K562 (cell line): ENCODE results near the gene ADAP1. TPM values are rescaled to one million over a fixed set of nuclear protein-coding genes. Genes with fewer than 3 reads are reported as not detected.
A peak's percentile ranks its signal among the peaks of the same experiment; 100 is the strongest.

Experiments used
- ATAC-seq: fragments of 200-7000 bp; cut with Tn5 transposase; 3 replicates; pipeline ENCODE4 v1.9.1; 2020; ENCODE audit warnings: moderate library complexity
- BruUV-seq: library from RNA; stranded (reverse); fragments of 400-500 nt; replicated peaks from 2 replicates; lab custom pipeline; 2021; lab: Mats Ljungman, UMichigan
- CTCF ChIA-PET: fragments of 300-600 bp; formaldehyde crosslinking; extraction: SDS; loops from one replicate; lab custom pipeline; 2021; ENCODE audit warnings: low intra/inter-chr PET ratio; lab: Yijun Ruan, JAX
- POLR2A ChIA-PET: fragments of 300-600, 350-650 bp; sonication (Branson Sonifier 250); formaldehyde crosslinking; extraction: SDS; loops from one replicate; lab custom pipeline; 2021; ENCODE audit warnings: antibody characterized with exemption, inconsistent platforms; lab: Yijun Ruan, JAX
- DNase-seq, 4 experiments: peaks; one replicate each; pipeline versions ENCODE4 v3.0.0 to v3.0.0-alpha.2; 2011 to 2018; ENCODE audit warnings: low spot score in 3 of 4, mixed read lengths in 3 of 4; ENCODE audit errors: extremely low read depth in 1 of 4
- FAIRE-seq: peaks from 2 replicates; lab custom pipeline; 2011; peaks lifted over from hg19 to GRCh38; lab: Jason Lieb, UNC
- H2AFZ ChIP-seq: 2 replicates; pipeline ENCODE4 v1.6.0; 2011; ENCODE audit warnings: low read depth, low read length, control low read depth, inconsistent platforms
- H3K27ac ChIP-seq: fragments of 200-600 bp; 3 replicates; pipeline ENCODE4 v1.8.0; 2011; ENCODE audit warnings: low read depth, mild to moderate bottlenecking, control low read depth, inconsistent platforms, low read length, moderate library complexity, mixed read lengths; ENCODE audit errors: extremely low read depth
- H3K27me3 ChIP-seq, 2 experiments: fragments of 300-600 bp in 1 of 2; 2 replicates in 1 of 2; 3 replicates in 1 of 2; pipeline versions ENCODE4 v1.6.0 to v1.8.0; 2011; ENCODE audit warnings: inconsistent platforms in 2 of 2, low read length in 2 of 2, mild to moderate bottlenecking in 1 of 2, mixed read lengths in 1 of 2, moderate library complexity in 1 of 2; ENCODE audit not compliant: control insufficient read depth in 2 of 2, insufficient read depth in 2 of 2
- H3K36me3 ChIP-seq: fragments of 300-600 bp; 3 replicates; pipeline ENCODE4 v1.8.0; 2011; ENCODE audit warnings: mild to moderate bottlenecking, low read length, inconsistent platforms; ENCODE audit not compliant: control insufficient read depth, insufficient read depth
- H3K4me1 ChIP-seq, 2 experiments: fragments of 200-600 bp in 1 of 2; replicated peaks in 1 of 2; 2 replicates in 1 of 2; 3 replicates in 1 of 2; pipeline versions ENCODE4 v1.5.1 to v1.8.0; 2011; ENCODE audit warnings: inconsistent platforms in 2 of 2, low read length in 2 of 2, mild to moderate bottlenecking in 1 of 2, mixed read lengths in 1 of 2, moderate library complexity in 1 of 2; ENCODE audit not compliant: control insufficient read depth in 2 of 2, insufficient read depth in 2 of 2
- H3K4me2 ChIP-seq: 2 replicates; pipeline ENCODE4 v1.6.1; 2011; ENCODE audit warnings: low read length, control low read depth, inconsistent platforms, mixed read lengths; ENCODE audit not compliant: insufficient read depth
- H3K4me3 ChIP-seq: fragments of 200-600 bp; sonication (generic), shearing (Covaris generic); 2 replicates; pipeline ENCODE4 v1.5.1; 2016; ENCODE audit warnings: control low read depth, inconsistent platforms
- H3K79me2 ChIP-seq: fragments of 200-600 bp; 3 replicates; pipeline ENCODE4 v1.8.0; 2011; ENCODE audit warnings: low read length, inconsistent platforms; ENCODE audit not compliant: control insufficient read depth, insufficient read depth
- H3K9ac ChIP-seq, 2 experiments: 2 replicates each; pipeline versions ENCODE4 v1.6.0 to v1.6.1; 2011; ENCODE audit warnings: low read depth in 2 of 2, low read length in 2 of 2, control low read depth in 1 of 2, inconsistent platforms in 1 of 2, mild to moderate bottlenecking in 1 of 2, mixed read lengths in 1 of 2; ENCODE audit not compliant: insufficient read depth in 1 of 2
- H3K9me1 ChIP-seq: one replicate; pipeline ENCODE4 v1.6.0; 2011; ENCODE audit warnings: inconsistent platforms, mild to moderate bottlenecking, low read length, moderate library complexity; ENCODE audit not compliant: control insufficient read depth, insufficient read depth
- H3K9me3 ChIP-seq: replicated peaks from 2 replicates; pipeline ENCODE4 v1.5.1; 2011; ENCODE audit warnings: low read depth, low read length, inconsistent platforms; ENCODE audit not compliant: control insufficient read depth, insufficient read depth
- H4K20me1 ChIP-seq: replicated peaks from 2 replicates; pipeline ENCODE4 v1.6.1; 2011; ENCODE audit warnings: low read length, inconsistent platforms, mixed read lengths; ENCODE audit not compliant: control insufficient read depth, insufficient read depth
- CTCFL ChIP-seq: IDR thresholded peaks from 2 replicates; pipeline ENCODE4 v1.6.1; 2011; ENCODE audit warnings: borderline replicate concordance, low read depth, mild to moderate bottlenecking, moderate library complexity, low read length; ENCODE audit not compliant: insufficient read depth, poor library complexity, severe bottlenecking
- E2F6 ChIP-seq, 2 experiments: IDR thresholded peaks; 2 replicates each; pipeline ENCODE4 v1.6.1; 2011; ENCODE audit warnings: borderline replicate concordance in 1 of 2, control low read depth in 1 of 2, low read depth in 1 of 2, low read length in 1 of 2, mild to moderate bottlenecking in 1 of 2, mixed read lengths in 1 of 2, moderate library complexity in 1 of 2; ENCODE audit not compliant: insufficient read depth in 1 of 2, insufficient read length in 1 of 2, poor library complexity in 1 of 2, severe bottlenecking in 1 of 2; ENCODE audit errors: extremely low read depth in 1 of 2
- FIP1L1 ChIP-seq: fragments of 200-400 bp; formaldehyde crosslinking; IDR thresholded peaks from 2 replicates; pipeline ENCODE4 v1.6.1; 2018; ENCODE audit warnings: mild to moderate bottlenecking, low read depth, low read length; ENCODE audit not compliant: poor library complexity, severe bottlenecking
- FOXK1 ChIP-seq: sonication (generic); formaldehyde crosslinking; IDR thresholded peaks from 2 replicates; pipeline ENCODE4 v1.8.0; 2022; ENCODE audit warnings: missing genetic modification reagents, mild to moderate bottlenecking, borderline replicate concordance
- FOXO4 ChIP-seq: fragments of 450-650 bp; formaldehyde crosslinking; IDR thresholded peaks from 2 replicates; pipeline ENCODE4 v1.4.0; 2020; ENCODE audit warnings: mild to moderate bottlenecking, moderate library complexity
- HIVEP1 ChIP-seq: fragments of 250-450 bp; sonication (Bioruptor Pico); IDR thresholded peaks from 2 replicates; pipeline ENCODE4 v1.4.0; 2020; ENCODE audit warnings: mild to moderate bottlenecking
- HNRNPL ChIP-seq: fragments of 200-400 bp; formaldehyde crosslinking; IDR thresholded peaks from 2 replicates; pipeline ENCODE4 v1.6.1; 2017; ENCODE audit warnings: low read depth, mild to moderate bottlenecking, low read length
- MBD2 ChIP-seq: sonication (generic); IDR thresholded peaks from 2 replicates; pipeline ENCODE4 v1.6.1; 2016; ENCODE audit warnings: low read depth, borderline replicate concordance
- MCM3 ChIP-seq: fragments of 450-650 bp; IDR thresholded peaks from 2 replicates; pipeline ENCODE4 v1.6.1; 2016
- SP1 ChIP-seq: sonication (generic); formaldehyde crosslinking; IDR thresholded peaks from 2 replicates; pipeline ENCODE4 v1.8.1; 2022; ENCODE audit warnings: mild to moderate bottlenecking, missing genetic modification reagents
- SREBF1 ChIP-seq: fragments of 150-350 bp; IDR thresholded peaks from 2 replicates; pipeline ENCODE4 v1.6.1; 2014; ENCODE audit warnings: antibody characterized with exemption, low read depth, low read length, borderline replicate concordance
- TFE3 ChIP-seq: fragments of 450-650 bp; formaldehyde crosslinking; IDR thresholded peaks from 2 replicates; pipeline ENCODE4 v1.4.0; 2020; ENCODE audit warnings: mild to moderate bottlenecking, mixed read lengths
- ZNF24 ChIP-seq: fragments of 450-650 bp; IDR thresholded peaks from 2 replicates; pipeline ENCODE4 v1.6.1; 2016
- ZNF699 ChIP-seq: fragments of 250-450 bp; sonication (Bioruptor Pico); IDR thresholded peaks from 2 replicates; pipeline ENCODE4 v1.8.0; 2021; ENCODE audit warnings: mild to moderate bottlenecking, moderate library complexity; ENCODE audit not compliant: insufficient replicate concordance
- ZNF79 ChIP-seq: fragments of 250-450 bp; sonication (Bioruptor Pico); IDR thresholded peaks from 2 replicates; pipeline ENCODE4 v1.4.0; 2020; ENCODE audit warnings: low read depth, mild to moderate bottlenecking, moderate library complexity
- WGBS: fragments of 100-300 bp; shearing (Covaris generic); methylation state at CpG from one replicate; pipeline ENCODE4 v1.1.6; 2016; ENCODE audit warnings: low coverage, mixed read lengths; ENCODE audit not compliant: insufficient coverage; ENCODE audit errors: missing lambda C conversion rate; 5-methylcytosine and 5-hydroxymethylcytosine counted together
- in situ Hi-C: fragments of 300-500 bp; cut with MboI; formaldehyde crosslinking; loops from 4 replicates; pipeline ENCODE4 v1.15.0; 2018; ENCODE audit warnings: inconsistent platforms, mixed read lengths
- intact Hi-C: fragments of 100-400 bp; cut with micrococcal nuclease; formaldehyde crosslinking; loops from 2 replicates; pipeline ENCODE4 v1.14.2; 2022
- polyA plus RNA-seq, 8 experiments: library from polyadenylated mRNA; depleted of rRNA in 4 of 8; stranded (reverse) in 5 of 8; unstranded in 3 of 8; fragments of >200 nt; fragmentation: Nextera tagmentation in 2 of 8; fragmentation: Illumina TruSeq in 1 of 8; extraction: Ambion mirVana in 2 of 8; extraction: Trizol in 1 of 8; gene quantifications; 2 replicates each; pipeline versions ENCODE4 v1.2.1 to v1.2.3, GENCODE V29; 2011 to 2014; ENCODE audit warnings: inconsistent platforms in 1 of 8, missing spikeins in 1 of 8
- total RNA-seq, 7 experiments: library from RNA; depleted of rRNA in 6 of 7; stranded (reverse); fragments of >200 nt in 6 of 7; fragmentation: Illumina TruSeq in 2 of 7; extraction: Trizol in 2 of 7; gene quantifications; 2 replicates each; pipeline versions ENCODE4 v1.2.1 to v1.2.3, GENCODE V29; 2011 to 2021; ENCODE audit warnings: low replicate concordance in 1 of 7

ADAP1 gene
- total and polyA plus RNA-seq, 9 of the 15 experiments (the other 6 are each of a cell fraction or from before 2014, with no cell fraction given): 0.27 to 1.4 (median 0.52) TPM; not detected in 3

- no peak overlapping the region for H3K4me2 ChIP-seq
- no peak for TF ChIP-seq HIVEP1 (CRISPR knock-in tag)
- TF ChIP-seq MBD2: no peak
- TF ChIP-seq CTCFL: no peak
- TF ChIP-seq E2F6 (IDR thresholded peaks at IDR 0.05; ENCODE audit: borderline replicate concordance in 1 of 2, extremely low read depth in 1 of 2, insufficient read depth in 1 of 2, insufficient read length in 1 of 2, low read depth in 1 of 2, low read length in 1 of 2, poor library complexity in 1 of 2, severe bottlenecking in 1 of 2): no peak
- TF ChIP-seq FIP1L1: no peak
- no peak for TF ChIP-seq HNRNPL
- TF ChIP-seq MCM3: no peak
- no peak for TF ChIP-seq ZNF699 (CRISPR knock-in tag)
- TF ChIP-seq TFE3 (CRISPR knock-in tag): no peak
- TF ChIP-seq SP1 (CRISPR knock-in tag): no peak
- no peak for TF ChIP-seq FOXK1 (CRISPR knock-in tag)
- no peak for TF ChIP-seq ZNF24
- no peak for TF ChIP-seq ZNF79 (CRISPR knock-in tag)
- no peak for TF ChIP-seq SREBF1
- TF ChIP-seq FOXO4 (CRISPR knock-in tag): no peak
- no peak overlapping the region for H3K9ac ChIP-seq
- DNase-seq (no peak), ATAC-seq (no peak), FAIRE-seq (peak; percentile 37)
- peaks cover 46% of the 10 kb centered on the region for H3K79me2 ChIP-seq
- WGBS: 97% methylated on average over 12 of the region's 12 CpGs
- no TSS peak for BruUV-seq
- H3K36me3 ChIP-seq: peaks cover 62% of the 10 kb centered on the region
- no peaks in the 10 kb centered on the region for H3K27me3 ChIP-seq
- H3K9me3 ChIP-seq: no peaks in the 10 kb centered on the region
- H3K4me1 ChIP-seq: peaks cover 7 to 20% of the 10 kb centered on the region in 2 experiments; a peak in 4 of 5 replicates
- intact Hi-C loops: no loop called here
- in situ Hi-C loops: no loop called here
- ChIA-PET CTCF (no interaction called here), POLR2A (interaction anchor here (1.1 kb wide), 2 partner anchors 15 to 165 kb away, joined by 3 read pairs; no protein-coding TSS in a partner anchor)
- no peak overlapping the region for H3K4me3 ChIP-seq
- H3K27ac ChIP-seq: no peak overlapping the region
- H2AFZ ChIP-seq: no peak overlapping the region
- H4K20me1 ChIP-seq: no peaks in the 10 kb centered on the region; the same call in 1 of the 2 replicates
- H3K9me1 ChIP-seq: no peaks in the 10 kb centered on the region
Observed at GRCh38 chr7:972110-972509, 17.6 kb upstream of the ADAP1 start.
